Glomerular visceral epithelial cell (primary cell): Measurements from ENCODE around the gene XPNPEP2.
A peak's percentile ranks its signal among the peaks of the same experiment; 100 is the strongest.
"Not testable (repeated sequence)": the region's sequence is repeated elsewhere in the genome, so short reads cannot be mapped to it uniquely, and the experiment has no call there.

Experiments used
- DNase-seq: peaks from one replicate; pipeline ENCODE4 v3.0.0-alpha.2; 2016; ENCODE audit errors: extremely low spot score

The XPNPEP2 gene

DNA sequence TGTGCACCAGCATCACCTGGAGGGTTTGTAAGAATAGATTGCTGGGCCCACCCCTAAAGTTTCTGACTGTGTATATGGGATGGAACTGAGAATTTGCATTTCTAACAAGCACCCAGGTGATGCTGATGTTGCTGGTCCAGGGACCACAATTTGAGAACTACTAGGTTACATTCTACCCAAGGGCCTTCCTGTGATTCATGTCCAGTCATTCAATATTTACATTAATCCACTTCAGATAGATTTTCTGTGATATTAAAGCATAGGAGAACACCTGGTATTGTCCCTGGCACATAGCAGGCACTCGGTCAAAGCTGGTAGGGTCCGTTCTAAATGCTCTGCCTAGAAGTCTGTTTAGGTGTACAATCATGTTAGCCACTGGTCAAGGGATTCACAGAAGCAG, 19.5 kb upstream of the XPNPEP2 start:
- no peak for DNase-seq

DNA sequence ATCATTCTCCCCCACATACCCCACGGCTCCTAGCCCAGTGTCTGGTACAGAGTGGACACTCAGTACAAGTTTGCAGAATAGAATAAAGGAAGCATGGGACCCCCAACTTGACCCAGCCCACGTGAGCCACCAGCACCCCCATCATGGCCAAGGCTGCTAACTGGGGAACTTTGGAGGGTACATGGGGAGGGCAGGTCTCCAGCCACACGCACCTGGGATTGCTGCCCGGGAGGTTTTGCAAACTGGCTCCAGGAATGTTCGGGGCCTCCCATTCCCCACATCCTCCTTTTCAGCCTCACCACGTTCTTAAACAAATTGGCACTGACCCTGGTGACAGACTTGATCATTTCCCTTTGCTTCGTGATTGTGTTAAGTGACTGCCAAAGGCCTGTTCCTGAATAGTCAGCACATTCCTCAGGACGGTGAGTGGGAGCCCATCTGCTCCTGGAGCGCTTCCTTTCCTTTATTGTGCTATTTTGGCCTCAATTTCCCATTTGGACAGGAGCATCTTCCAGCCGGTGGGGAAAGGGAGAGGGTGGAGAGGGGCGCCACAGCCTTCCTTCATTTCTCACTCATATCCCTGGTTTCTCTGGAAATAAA, 18.7 kb upstream of the XPNPEP2 start:
- no peak for DNase-seq

DNA sequence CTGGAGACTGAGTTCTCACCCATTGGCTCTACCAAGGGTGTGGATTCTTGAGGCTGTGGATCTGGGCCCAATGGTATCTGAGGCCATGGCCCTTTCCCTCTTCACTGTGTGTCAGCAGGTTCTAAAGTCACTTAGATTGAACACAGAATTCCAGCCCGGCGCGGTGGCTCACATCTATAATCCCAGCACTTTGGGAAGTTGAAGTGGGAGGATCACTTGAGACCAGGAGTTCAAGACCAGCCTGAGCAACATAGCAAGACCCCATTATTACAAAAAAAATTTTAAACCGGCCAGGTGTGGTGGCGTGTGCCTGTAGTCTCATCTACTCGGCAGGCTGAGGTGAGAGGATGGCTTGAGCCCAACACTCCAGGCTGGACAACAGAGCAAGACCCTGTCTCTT, 18.0 kb upstream of the XPNPEP2 start:
- no peak for DNase-seq

DNA sequence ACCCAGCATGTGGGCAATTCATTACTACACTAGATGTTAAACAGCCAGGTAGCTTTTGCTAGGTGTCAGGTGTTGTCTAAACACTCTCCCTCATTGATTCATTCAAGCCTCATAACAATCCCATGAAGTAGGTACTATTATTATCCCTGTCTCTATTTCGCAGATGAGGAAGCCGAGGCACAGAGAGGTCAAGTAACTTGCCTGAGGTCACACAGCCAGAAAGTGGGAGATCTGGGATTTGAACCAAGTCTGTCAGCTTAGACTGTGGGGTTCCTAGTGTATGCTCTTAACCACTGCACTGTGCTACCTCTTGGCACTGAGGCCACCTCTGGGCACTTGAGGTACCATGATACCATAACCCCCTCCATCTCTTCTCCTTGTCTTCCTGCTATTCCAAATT, 17.4 kb upstream of the XPNPEP2 start:
- DNase-seq: no peak

DNA sequence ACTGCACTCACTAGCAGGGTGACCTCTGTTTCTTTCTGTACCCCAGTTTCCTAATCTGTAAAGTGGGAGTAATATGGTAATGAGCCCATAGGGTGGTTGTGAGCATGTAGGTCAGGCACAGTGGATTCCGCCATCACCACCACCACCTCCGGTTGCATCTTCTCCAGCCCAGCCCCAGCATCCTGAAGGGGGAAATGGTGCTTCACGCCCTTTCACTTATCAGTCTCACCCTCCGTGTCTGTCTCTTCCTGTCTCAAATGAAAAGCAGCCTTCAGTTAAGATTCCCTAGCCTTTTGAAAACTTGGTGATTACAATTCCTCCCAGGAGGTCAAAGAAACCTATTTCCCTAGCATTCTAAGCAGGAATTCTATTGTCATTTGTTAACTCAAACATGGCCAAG, 16.9 kb upstream of the XPNPEP2 start:
- DNase-seq: no peak

DNA sequence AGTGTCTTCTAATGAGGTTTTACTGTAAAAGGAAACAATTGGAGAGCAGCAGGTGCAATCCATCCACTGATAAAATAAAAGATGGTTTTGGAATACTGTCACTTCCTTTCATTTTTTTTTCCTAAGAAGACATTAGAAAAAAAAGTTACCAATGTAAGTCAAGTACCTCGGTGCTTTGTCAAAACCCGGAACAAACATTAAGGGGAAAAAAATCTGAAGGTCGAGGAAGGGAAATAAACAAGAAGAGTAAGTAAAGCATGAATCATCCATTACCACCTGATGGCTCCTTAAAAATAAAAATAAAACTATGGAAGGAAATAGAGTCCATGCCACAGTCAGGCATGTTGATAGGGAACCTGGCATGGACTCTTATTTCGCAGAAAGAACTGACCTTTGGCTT, 15.3 kb upstream of the XPNPEP2 start:
- no peak for DNase-seq

DNA sequence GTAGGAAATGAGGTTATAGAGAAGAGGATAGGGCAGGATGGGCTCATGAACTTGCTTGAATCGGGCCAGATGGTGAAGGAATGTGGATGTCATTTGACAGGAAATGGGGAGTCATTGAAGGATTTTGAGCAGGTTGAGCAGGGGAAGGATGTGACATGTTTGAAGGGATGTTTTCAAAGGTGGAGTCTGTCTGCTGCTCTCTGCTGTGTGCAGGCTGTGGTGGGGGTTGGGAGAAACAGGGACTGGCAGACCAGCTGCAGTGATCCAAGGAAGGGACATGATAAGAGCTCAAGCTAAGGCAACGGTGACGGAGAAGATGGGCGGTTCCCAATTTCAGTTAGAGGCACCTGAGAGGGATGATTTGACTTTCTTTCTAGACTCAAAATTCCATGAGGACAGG, 14.0 kb upstream of the XPNPEP2 start:
- DNase-seq: no peak

DNA sequence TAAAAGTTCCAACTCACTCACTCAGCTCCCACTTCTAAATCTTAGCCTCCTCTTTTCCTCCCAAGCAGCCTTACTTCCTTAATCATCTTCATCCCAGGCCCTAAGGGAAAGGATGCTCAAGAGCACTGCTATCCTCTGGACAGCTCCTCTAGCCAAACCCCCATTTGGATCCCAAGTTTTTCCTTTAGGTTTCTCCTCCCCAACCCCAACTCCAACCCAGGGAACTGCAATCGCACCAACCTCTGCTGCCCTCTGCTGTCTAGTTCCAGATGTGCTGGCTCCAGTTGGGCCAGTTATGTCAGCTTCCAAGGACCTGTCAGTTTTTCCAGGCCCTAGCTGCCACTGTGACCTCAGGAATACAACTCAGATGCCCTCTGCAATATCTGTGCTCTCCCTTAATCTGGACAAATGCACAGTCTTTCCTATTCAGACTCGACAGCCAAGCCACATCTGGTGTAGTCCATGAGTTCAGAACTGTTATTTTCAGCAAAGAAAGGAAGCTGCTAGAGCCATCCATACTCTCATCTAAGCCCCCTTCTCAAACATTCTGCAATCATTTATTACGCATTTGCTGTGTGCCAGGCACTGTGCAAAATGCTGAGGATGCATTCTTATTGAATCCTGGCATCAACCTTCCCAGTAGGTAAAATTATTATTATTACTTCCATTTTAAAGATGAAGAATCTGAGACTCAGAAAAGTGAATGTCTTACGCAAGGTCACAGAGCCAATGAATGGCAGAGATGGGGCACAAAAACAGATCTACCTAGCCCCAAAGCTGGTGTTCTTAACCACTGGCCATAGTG, 12.3 kb upstream of the XPNPEP2 start:
- DNase-seq: peak; percentile 50

DNA sequence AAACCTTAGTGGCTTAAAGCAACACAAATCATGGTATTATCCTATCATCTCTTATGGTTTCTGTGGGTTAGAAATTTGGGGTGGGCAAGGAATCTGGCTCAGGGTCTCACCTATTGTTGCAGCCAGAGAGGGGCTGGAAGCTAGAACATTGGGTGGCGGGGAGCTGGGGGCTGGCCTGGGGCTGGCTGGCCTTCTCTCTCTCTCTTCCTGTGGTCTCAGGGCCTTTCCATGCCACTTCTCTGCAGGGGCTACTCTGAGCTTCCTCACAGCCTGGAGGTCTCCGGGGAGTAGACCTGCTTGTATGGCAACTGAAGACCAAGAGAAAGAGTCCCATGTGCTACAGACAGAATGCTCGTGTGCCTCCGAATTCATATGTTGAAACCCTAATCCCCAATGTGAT, 10.7 kb upstream of the XPNPEP2 start:
- no peak for DNase-seq

DNA sequence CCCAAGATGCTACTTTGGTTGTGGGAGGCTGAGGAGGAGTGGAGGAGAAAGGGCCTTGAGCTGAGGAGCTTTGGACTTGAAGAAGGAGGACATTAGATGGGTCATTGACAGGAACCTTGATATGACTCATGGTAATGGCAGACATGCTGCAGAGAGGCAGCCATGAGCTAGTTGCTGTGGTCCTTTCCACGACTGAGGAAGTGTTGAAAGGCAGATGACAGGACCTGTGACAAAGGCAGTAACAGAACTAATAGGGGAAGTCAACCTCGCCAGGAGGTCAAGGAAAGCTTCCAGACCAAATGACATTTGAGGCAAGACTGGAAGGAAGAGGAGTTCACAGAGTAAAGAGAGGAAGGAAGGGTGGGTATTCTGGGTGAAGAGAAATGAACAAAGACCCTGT, 7.6 kb upstream of the XPNPEP2 start:
- DNase-seq: no peak

DNA sequence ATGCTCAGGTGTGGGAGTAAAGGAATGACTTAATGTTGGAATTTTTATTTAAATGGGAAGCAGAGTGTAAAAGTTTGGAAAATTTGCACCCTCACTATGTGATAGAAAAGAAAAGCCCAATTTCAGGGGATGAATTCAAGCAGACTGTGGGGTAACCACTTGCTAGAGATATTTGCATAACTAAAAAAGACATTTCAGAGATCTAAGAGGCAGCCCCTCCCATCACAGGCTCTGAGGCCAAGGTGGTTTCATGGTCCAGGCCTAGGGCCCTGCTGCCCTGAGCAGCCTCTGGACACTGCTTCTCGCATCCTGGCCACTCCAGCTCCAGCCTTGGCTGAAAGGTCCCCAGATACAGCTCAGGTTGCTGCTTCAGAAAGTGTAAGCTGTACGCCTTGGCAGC, 5.9 kb upstream of the XPNPEP2 start:
- DNase-seq: no peak

DNA sequence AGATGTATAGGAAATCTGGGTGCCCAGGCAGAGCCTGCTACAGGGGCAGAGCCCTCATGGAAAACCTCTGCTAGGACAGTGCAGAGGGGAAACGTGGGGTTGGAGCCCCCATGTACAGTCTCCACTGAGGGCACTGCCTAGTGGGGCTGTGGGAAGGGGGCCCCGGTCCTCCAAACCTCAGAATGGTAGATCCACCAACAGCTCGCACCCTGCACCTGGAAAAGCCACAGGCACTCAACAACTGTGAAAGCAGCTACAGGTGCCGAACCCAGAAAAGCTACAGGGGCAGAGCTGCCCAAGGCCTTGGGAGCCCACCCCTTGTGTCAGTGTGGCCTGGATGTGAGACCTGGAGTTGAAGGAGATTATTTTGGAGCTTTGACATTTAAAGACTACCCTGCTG, 5.4 kb upstream of the XPNPEP2 start:
- no peak for DNase-seq

DNA sequence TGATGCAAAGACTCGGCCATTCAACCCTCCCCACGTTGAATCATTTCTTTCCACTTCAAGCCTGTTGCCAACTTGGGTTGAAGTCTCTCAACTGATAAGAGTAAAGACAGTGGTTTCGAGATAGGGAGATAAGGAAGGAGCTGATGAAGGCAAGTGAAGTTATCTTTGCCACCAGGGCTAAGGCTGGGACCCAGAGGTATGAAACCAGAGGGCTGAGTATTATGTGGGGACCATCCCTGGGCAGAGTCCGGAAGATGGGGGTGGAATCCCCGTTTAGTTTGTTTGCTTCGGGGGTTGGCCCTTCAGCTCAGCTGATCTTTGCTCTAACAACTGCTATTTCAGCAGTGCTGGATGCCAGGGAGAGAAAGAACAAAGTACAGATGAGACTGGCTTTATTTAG, 2.3 kb upstream of the XPNPEP2 start:
- no peak for DNase-seq

DNA sequence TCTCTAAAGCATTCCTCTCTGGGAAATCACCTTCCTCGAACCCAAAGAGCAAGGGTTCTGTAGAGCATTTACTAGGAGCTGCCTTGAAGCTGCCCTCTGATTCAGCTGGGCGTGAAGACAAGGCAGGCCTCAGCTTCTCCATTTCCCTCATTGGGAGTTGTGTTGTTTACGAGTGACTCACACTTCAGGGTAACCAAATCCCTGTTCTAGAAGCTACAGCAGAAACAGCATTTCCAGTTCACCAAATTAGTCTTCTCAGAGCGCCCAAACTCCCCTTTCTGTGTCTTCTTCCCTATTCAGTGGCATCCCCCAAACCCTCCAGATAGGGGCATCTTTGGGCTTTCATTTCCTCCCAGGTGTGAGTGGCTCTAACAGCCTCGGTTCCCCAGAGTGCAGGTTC, 863 bp upstream of the XPNPEP2 start:
- no peak for DNase-seq

DNA sequence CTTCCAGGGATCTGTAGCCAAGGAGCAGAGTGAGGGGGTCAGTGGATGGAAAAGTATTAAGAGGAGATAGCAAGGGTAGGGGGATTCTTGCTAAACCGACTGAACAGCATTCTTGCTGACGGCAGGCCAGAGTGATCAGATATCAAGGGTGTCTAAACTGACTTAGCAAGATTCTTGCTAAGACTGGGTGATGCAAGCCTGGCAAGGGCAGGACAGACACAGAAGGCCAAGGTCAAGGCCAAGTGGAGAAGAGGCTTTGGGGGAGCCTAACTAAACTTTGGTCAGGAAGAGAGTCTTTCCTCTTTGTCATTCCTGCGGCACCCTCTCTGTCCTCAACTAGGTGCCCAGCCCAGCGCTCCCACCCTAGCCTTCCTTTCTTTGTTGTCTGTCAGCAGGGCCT, 799 bp downstream of the XPNPEP2 start:
- DNase-seq: no peak

DNA sequence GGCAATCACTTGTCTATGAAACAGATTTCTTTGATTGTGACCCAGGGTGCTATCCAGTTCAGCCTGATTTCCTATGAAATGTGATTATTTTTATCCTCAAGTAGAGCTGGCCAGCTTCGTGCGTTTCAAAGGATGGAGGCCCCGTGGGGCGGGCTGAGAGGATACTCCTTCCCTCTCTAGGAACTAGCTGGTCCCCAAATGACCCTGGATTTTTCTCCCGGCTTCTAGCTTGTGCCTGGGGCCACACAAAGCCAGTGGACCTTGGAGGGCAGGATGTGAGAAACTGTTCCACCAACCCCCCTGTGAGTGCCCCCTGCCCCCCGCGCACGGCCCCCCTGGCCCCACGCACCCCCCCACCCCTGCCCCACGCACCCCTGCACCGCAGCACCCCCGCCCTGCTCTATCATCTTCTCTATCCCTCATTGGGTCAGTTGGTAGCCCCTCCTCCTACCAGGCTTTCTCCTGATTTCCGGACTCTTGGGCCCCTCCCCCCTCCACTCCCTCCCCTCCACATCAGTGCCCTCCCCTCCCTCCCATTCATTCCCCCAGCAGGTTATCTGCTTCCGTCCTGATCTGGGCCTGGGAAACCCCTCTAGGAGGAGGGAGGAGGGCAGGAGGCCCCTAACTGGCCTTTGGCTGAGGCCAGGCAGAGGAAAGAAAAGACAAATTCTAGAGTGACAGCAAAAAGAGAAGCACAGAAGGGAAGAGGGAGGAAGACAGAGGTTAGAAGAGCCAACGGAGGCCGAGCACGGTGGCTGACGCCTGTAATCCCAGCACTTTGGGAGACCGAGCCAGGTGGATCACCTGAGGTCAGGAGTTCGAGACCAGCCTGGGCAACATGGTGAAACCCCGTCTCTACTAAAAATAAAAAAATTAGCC, 3.3 kb downstream of the XPNPEP2 start:
- no peak for DNase-seq

DNA sequence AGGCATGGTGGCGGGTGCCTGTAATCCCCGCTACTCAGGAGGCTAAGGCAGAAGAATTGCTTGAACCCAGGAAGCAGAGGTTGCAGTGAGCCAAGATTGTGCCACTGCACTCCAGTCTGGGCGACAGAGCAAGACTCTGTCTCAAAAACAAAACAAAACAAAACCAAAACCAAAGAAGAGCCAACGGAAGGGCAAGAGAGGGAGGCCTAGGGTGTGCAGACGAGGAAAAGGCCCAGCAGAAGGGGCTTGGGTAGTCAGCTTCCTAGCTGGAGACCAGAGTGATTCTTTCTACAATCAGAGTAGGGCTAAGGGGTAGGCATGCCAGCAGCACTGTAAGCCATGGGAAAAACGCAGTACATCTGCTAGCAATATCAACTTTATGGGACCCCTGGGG, 4.0 kb downstream of the XPNPEP2 start:
- DNase-seq: not testable (repeated sequence)

DNA sequence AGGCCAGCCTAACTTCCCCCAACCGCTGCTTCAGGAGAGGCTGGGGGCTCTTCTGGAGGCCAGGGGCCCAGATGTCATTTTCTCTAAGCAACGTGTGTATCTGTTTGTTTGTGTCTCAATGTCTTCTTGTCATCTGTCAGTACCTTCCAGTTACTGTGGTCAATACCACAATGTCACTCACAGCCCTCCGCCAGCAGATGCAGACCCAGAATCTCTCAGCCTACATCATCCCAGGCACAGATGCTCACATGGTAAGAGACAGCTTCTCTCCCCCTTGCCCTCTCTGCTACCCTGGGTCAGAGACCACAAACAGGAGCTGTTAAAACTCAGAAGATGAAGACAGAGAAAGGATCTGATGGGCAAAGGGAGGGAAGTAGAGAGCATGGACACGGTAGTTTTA, 5.0 kb downstream of the XPNPEP2 start:
- DNase-seq: no peak

DNA sequence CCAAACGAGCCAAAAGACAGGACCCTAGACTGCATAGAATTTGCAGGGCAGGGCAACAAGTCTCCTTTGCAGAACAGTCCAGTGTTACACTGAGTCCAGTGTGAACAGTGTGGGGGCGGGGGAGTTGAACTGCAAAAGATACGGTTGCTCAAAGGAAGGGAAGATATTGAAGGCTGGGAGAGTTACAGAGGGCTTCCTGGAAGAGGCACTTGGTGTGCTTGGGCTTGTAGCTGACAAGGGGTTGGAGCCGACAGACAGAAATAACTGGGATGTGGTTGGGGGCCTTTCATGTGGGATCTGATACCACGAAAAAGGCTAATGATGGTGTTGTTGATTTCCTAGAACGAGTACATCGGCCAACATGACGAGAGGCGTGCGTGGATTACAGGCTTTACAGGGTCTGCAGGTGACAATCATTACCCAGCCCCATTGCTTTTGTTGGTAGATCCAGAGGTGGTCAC, 6.1 kb downstream of the XPNPEP2 start:
- DNase-seq: no peak

DNA sequence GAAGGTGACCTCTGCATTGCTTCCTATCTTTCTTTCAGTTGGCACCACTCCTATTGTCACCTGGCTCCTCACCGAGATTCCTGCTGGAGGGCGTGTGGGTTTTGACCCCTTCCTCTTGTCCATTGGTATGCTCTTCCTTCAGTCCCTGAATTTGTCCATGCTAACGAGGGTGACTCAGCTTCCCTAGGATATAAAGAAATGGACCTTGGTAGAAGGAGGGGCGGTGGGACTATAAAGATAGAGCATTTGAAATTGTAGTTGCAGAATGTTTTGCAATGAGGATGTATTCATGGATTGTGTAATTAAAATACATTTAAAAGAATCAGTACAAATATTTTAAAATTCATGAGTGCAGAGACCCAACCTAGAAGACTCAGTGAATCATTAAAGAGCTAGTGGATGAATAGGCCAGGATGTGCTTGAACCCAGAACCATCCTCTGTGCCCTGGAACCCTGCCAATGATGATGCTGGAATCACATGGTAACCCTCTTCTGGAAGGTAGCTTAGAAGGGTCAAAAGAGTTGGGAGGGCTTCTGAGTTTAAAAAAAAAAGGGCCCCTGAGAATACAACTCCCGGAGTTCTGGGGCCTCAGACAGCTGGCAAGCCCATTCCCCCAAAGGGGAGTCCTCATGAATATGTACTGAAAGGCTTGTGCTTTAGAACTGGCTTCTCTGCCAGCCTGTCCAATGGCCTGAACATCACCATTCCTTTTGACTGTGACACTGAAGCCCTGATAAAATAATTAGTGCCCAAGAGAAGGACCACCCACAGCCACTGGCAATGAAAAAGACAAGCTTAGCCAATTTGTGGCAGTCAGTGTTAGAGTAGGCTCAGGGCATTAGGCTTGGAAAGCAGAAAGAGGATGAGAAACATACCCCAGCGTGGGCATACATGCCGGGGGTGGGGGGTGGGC, 8.0 kb downstream of the XPNPEP2 start:
- no peak for DNase-seq

DNA sequence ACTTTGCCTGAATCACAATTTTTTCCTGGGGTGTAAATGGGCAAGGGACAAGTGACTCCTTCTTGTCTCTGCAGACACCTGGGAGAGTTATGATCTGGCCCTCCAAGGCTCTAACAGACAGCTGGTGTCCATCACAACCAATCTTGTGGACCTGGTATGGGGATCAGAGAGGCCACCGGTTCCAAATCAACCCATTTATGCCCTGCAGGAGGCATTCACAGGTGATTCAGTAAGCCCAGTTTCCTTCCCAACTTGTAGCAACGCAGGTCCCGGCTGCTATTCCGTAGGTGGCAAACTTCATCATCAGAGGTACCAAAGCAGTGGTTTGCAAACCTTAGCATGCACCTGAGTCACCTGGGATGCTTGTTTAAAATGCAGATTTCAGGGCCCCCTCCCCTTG, 8.8 kb downstream of the XPNPEP2 start:
- DNase-seq: no peak

DNA sequence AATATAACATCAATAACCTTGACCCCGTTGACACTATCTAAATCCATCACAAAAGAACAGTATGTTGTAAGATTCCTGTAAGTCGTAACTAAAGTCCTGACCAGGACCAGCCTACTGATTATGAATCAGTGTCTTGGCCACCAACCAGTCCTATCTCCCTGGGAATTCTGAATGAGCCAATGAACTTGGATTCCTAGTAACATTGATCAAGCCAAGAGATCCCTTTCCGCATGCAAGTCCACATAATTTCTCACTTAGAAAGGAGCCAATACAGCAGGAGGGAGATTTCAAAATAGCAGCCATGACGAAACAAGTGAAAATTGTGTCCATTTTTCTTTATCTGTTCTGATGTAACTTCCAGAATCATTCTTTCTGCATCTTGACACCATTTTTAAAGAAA, 9.5 kb downstream of the XPNPEP2 start:
- no peak for DNase-seq
